Measurements from ENCODE around the gene PATJ. TPM values are rescaled to one million over a fixed set of nuclear protein-coding genes. Genes with fewer than 3 reads are reported as not detected.

PATJ gene
- total RNA-seq, 2 donors from 2014 or later: 68.8 to 95.2 TPM

GRCh38 chr1:61742620-61743430, 545 bp downstream of the PATJ start:
- intact Hi-C loops (cut with DNase I, micrococcal nuclease): no loop called here
- peak; percentile 62 for ATAC-seq
- peak in 1 of 2 donors; percentile 34 for DNase-seq

- intact Hi-C loops (cut with DNase I, micrococcal nuclease): no loop called here
- no peak for ATAC-seq
- DNase-seq: no peak
Measured at GRCh38 chr1:61743431-61743705, 1.1 kb downstream of the PATJ start.

GRCh38 chr1:61743716-61744580, 1.7 kb downstream of the PATJ start:
- DNase-seq (peak; percentile 38 to 39), ATAC-seq (peak; percentile 15)
- intact Hi-C loops (cut with DNase I, micrococcal nuclease): no loop called here

GRCh38 chr1:61746813-61747212, 4.5 kb downstream of the PATJ start:
- intact Hi-C loops (cut with DNase I, micrococcal nuclease): no loop called here
- ATAC-seq (no peak), DNase-seq (no peak)

- no peak for ATAC-seq
Measured at GRCh38 chr1:61748566-61748965, 6.3 kb downstream of the PATJ start.

GRCh38 chr1:61749574-61749973, 7.3 kb downstream of the PATJ start:
- DNase-seq (no peak), ATAC-seq (no peak)
- intact Hi-C loops (cut with DNase I, micrococcal nuclease): no loop called here

More at GRCh38 chr1:61748566-61748965, 6.3 kb downstream of the PATJ start:
- intact Hi-C loops (cut with DNase I, micrococcal nuclease): no loop called here
- DNase-seq: no peak

- DNase-seq: no peak
- no peak for ATAC-seq
- intact Hi-C loops (cut with DNase I, micrococcal nuclease): no loop called here
Measured at GRCh38 chr1:61752921-61753389, 10.7 kb downstream of the PATJ start.

- no peak for DNase-seq
- intact Hi-C loops (cut with DNase I, micrococcal nuclease): no loop called here
- no peak for ATAC-seq
Measured at GRCh38 chr1:61753998-61754508, 11.8 kb downstream of the PATJ start.

GRCh38 chr1:61754545-61754944, 12.3 kb downstream of the PATJ start:
- DNase-seq (no peak), ATAC-seq (no peak)
- intact Hi-C loops (cut with DNase I, micrococcal nuclease): no loop called here

- ATAC-seq: peak; percentile 50
- no peak for DNase-seq
- intact Hi-C loops (cut with DNase I, micrococcal nuclease): no loop called here
Measured at GRCh38 chr1:61756773-61757172, 14.5 kb downstream of the PATJ start.

GRCh38 chr1:61757950-61758349, 15.7 kb downstream of the PATJ start:
- intact Hi-C loops (cut with DNase I, micrococcal nuclease): no loop called here
- DNase-seq (no peak), ATAC-seq (no peak)

- intact Hi-C loops (cut with DNase I, micrococcal nuclease): no loop called here
- no peak for ATAC-seq
- DNase-seq: no peak
Measured at GRCh38 chr1:61770131-61770530, 27.9 kb downstream of the PATJ start.

GRCh38 chr1:61776091-61776490, 33.8 kb downstream of the PATJ start:
- ATAC-seq (no peak), DNase-seq (no peak)
- intact Hi-C loops (cut with DNase I, micrococcal nuclease): no loop called here

- intact Hi-C loops (cut with DNase I, micrococcal nuclease): no loop called here
- DNase-seq (no peak), ATAC-seq (no peak)
Measured at GRCh38 chr1:61779231-61779630, 37.0 kb downstream of the PATJ start.

GRCh38 chr1:61781151-61781550, 38.9 kb downstream of the PATJ start:
- ATAC-seq: no peak
- intact Hi-C loops (cut with DNase I, micrococcal nuclease): no loop called here
- no peak for DNase-seq

- intact Hi-C loops (cut with DNase I, micrococcal nuclease): no loop called here
- ATAC-seq: no peak
- no peak for DNase-seq
Measured at GRCh38 chr1:61782771-61783170, 40.5 kb downstream of the PATJ start.

- DNase-seq (no peak), ATAC-seq (no peak)
- intact Hi-C loops (cut with DNase I, micrococcal nuclease): no loop called here
Measured at GRCh38 chr1:61784726-61785125, 42.4 kb downstream of the PATJ start.

GRCh38 chr1:61790837-61791236, 48.6 kb downstream of the PATJ start:
- no peak for ATAC-seq
- no peak for DNase-seq
- intact Hi-C loops (cut with DNase I, micrococcal nuclease): no loop called here

GRCh38 chr1:61797045-61797755, 54.9 kb downstream of the PATJ start:
- no peak for DNase-seq
- no peak for ATAC-seq
- intact Hi-C loops (cut with DNase I, micrococcal nuclease): no loop called here

Data from left colon (tissue), 2 donors.